Vein endothelial cell (primary cell): ENCODE results near the gene ST6GALNAC6. TPM values are rescaled to one million over a fixed set of nuclear protein-coding genes. Genes with fewer than 3 reads are reported as not detected.

ENCODE experiments used
- small RNA-seq: library from RNA; depleted of rRNA; stranded (forward); fragments of <200 nt; gene quantifications from one replicate; pipeline ENCODE3, GENCODE V24; 2012
- total RNA-seq: library from RNA; depleted of rRNA; stranded (reverse); fragments of >200 nt; gene quantifications from 2 replicates; pipeline ENCODE4 v1.2.3, GENCODE V29; 2012

Gene ST6GALNAC6
- 46.1 and 53.2 TPM in 2 replicates for total RNA-seq

GRCh38 chr9:127899128-127899943 lies at the start of gene ST6GALNAC6:
ST6GALNAC6 (minus strand) TSS chr9:127899603; CDS start chr9:127897981, 1,622 bp downstream.

GRCh38 chr9:127937388-127938297 lies 38.2 kb upstream of the ST6GALNAC6 start, which contains the start of gene DPM2:
DPM2 (minus strand) TSS chr9:127937854; CDS start chr9:127937820, 34 bp downstream.

GRCh38 chr9:127930231-127931091 lies 31.1 kb upstream of the ST6GALNAC6 start, which contains the start of gene PIP5KL1:
PIP5KL1 (minus strand) TSS chr9:127930777; CDS start chr9:127930752, 25 bp downstream.

GRCh38 chr9:127916720-127917581 lies 17.5 kb upstream of the ST6GALNAC6 start, which contains the start of gene ST6GALNAC4:
ST6GALNAC4 (minus strand) TSS chr9:127917041; CDS start chr9:127916419, 622 bp downstream.

GRCh38 chr9:127877566-127877998 lies 21.8 kb downstream of the ST6GALNAC6 start, which contains the start of gene AK1:
AK1 (minus strand) TSS chr9:127877675; CDS start chr9:127874617, 3,058 bp downstream.

GRCh38 chr9:127854184-127854806 lies 45.1 kb downstream of the ST6GALNAC6 start, which contains the start of gene ENG:
ENG (minus strand) TSS chr9:127854658; CDS start chr9:127854355, 303 bp downstream.

Small RNA genes within 50 kb of the gene (small RNA-seq; reads per million reads assigned to genes)
- gene MIR4672 (0.80 reads per million, percentile 50 among the genes with 10 or more reads in this experiment), gene RNA5SP296 (not detected)

Other genes with a start within 250 kb of the ST6GALNAC6 start
- gene CFAP157, start 192.6 kb downstream of the ST6GALNAC6 start, total RNA-seq = not detected in 2 replicates
- gene PTRH1, start 183.9 kb downstream of the ST6GALNAC6 start, total RNA-seq = 22.8 and 24.2 TPM in 2 replicates
- not detected in 2 replicates for gene TTC16, start 183.5 kb downstream of the ST6GALNAC6 start, total RNA-seq
- gene TOR2A, start 164.3 kb downstream of the ST6GALNAC6 start, total RNA-seq = 9.1 and 9.2 TPM in 2 replicates
- gene SH2D3C, start 120.9 kb downstream of the ST6GALNAC6 start, total RNA-seq = 71.9 and 85.9 TPM in 2 replicates
- 110 and 120 TPM in 2 replicates for gene CDK9, start 113.6 kb downstream of the ST6GALNAC6 start, total RNA-seq
- gene FPGS, start 96.7 kb downstream of the ST6GALNAC6 start, total RNA-seq = 103 and 117 TPM in 2 replicates
- gene ENG, start 44.9 kb downstream of the ST6GALNAC6 start, total RNA-seq = 209 and 301 TPM in 2 replicates
- 66.9 and 72.8 TPM in 2 replicates for gene AK1, start 21.9 kb downstream of the ST6GALNAC6 start, total RNA-seq
- 75.8 and 85.3 TPM in 2 replicates for gene ST6GALNAC4, start 17.4 kb upstream of the ST6GALNAC6 start, total RNA-seq
- 0.29 and 0.65 TPM in 2 replicates for gene PIP5KL1, start 31.2 kb upstream of the ST6GALNAC6 start, total RNA-seq
- gene DPM2, start 38.3 kb upstream of the ST6GALNAC6 start, total RNA-seq = 15.7 and 19.6 TPM in 2 replicates
- gene EEIG1, start 81.4 kb upstream of the ST6GALNAC6 start, total RNA-seq = 10.6 and 12.1 TPM in 2 replicates
- 7.5 and 9.3 TPM in 2 replicates for gene NAIF1, start 167.7 kb upstream of the ST6GALNAC6 start, total RNA-seq
- 22.5 and 22.9 TPM in 2 replicates for gene SLC25A25, start 168.6 kb upstream of the ST6GALNAC6 start, total RNA-seq
- gene PTGES2, start 228.1 kb upstream of the ST6GALNAC6 start, total RNA-seq = 71.2 and 71.5 TPM in 2 replicates
- not detected in 2 replicates for gene LCN2, start 249.8 kb upstream of the ST6GALNAC6 start, total RNA-seq